CD14-positive monocyte (primary cell): ENCODE results near the gene GPM6B. TPM values are rescaled to one million over a fixed set of nuclear protein-coding genes. Genes with fewer than 3 reads are reported as not detected.

Experiments used
- DNase-seq, 3 donors: peaks; one replicate each; pipeline ENCODE4 v3.0.0-alpha.2; 2011 to 2022
- H2AFZ ChIP-seq: 2 replicates; pipeline ENCODE4 v1.6.0; 2012; ENCODE audit warnings: mild to moderate bottlenecking, low read depth, low read length, inconsistent platforms; ENCODE audit not compliant: insufficient read depth, poor library complexity, severe bottlenecking
- H3K27ac ChIP-seq, 2 donors: 1 replicate in 1 of 2; 2 replicates in 1 of 2; pipeline ENCODE4 v1.5.1; 2012 to 2013; ENCODE audit warnings: low read length in 2 of 2, control low read depth in 1 of 2, inconsistent platforms in 1 of 2, low read depth in 1 of 2, mild to moderate bottlenecking in 1 of 2
- H3K27me3 ChIP-seq, 2 donors: one replicate each; pipeline versions ENCODE4 v1.6.0 to v1.6.1; 2011 to 2013; ENCODE audit warnings: low read length in 2 of 2; ENCODE audit not compliant: control insufficient read depth in 2 of 2, insufficient read depth in 2 of 2
- H3K36me3 ChIP-seq, 2 donors: replicated peaks in 1 of 2; 1 replicate in 1 of 2; 2 replicates in 1 of 2; pipeline versions ENCODE4 v1.5.1 to v1.6.1; 2012 to 2013; ENCODE audit warnings: low read length in 2 of 2, control low read depth in 1 of 2, inconsistent platforms in 1 of 2, mild to moderate bottlenecking in 1 of 2; ENCODE audit not compliant: insufficient read depth in 2 of 2, control insufficient read depth in 1 of 2
- H3K4me1 ChIP-seq, 2 donors: 1 replicate in 1 of 2; 2 replicates in 1 of 2; pipeline versions ENCODE4 v1.5.1 to v1.6.1; 2012 to 2013; ENCODE audit warnings: low read length in 2 of 2, control low read depth in 1 of 2, inconsistent platforms in 1 of 2, mild to moderate bottlenecking in 1 of 2, moderate library complexity in 1 of 2; ENCODE audit not compliant: insufficient read depth in 2 of 2, control insufficient read depth in 1 of 2
- H3K4me2 ChIP-seq: replicated peaks from 2 replicates; pipeline ENCODE3; 2012; ENCODE audit warnings: low read length, moderate library complexity, mild to moderate bottlenecking; ENCODE audit not compliant: poor library complexity, severe bottlenecking; ENCODE audit errors: extremely low read depth
- H3K4me3 ChIP-seq, 3 experiments: fragments of 200-600 bp in 1 of 3; sonication (generic) in 1 of 3; replicated peaks in 1 of 3; 1 replicate in 2 of 3; 2 replicates in 1 of 3; pipeline ENCODE4 v1.5.1; 2011 to 2013; ENCODE audit warnings: low read length in 3 of 3, mild to moderate bottlenecking in 3 of 3, control low read depth in 2 of 3, low read depth in 2 of 3, inconsistent platforms in 1 of 3, moderate library complexity in 1 of 3
- H3K79me2 ChIP-seq: 2 replicates; pipeline ENCODE4 v1.6.0; 2012; ENCODE audit warnings: mild to moderate bottlenecking, control low read depth, inconsistent platforms, low read length, moderate library complexity; ENCODE audit not compliant: insufficient read depth
- H3K9ac ChIP-seq: 2 replicates; pipeline ENCODE4 v1.6.0; 2017; ENCODE audit warnings: low read length, mild to moderate bottlenecking; ENCODE audit not compliant: insufficient read depth, poor library complexity, severe bottlenecking
- H3K9me3 ChIP-seq, 2 donors: replicated peaks in 1 of 2; 1 replicate in 1 of 2; 2 replicates in 1 of 2; pipeline versions ENCODE4 v1.5.1 to v1.6.1; 2012 to 2013; ENCODE audit warnings: low read length in 2 of 2, control low read depth in 1 of 2; ENCODE audit not compliant: control insufficient read depth in 1 of 2, insufficient read depth in 1 of 2
- H4K20me1 ChIP-seq: 2 replicates; pipeline ENCODE4 v1.6.0; 2012; ENCODE audit warnings: mild to moderate bottlenecking, low read length, control low read depth, moderate library complexity; ENCODE audit not compliant: insufficient read depth
- H3K27ac Mint-ChIP-seq, 7 donors: one replicate each; pipeline ENCODE4 v1.8.0; 2020; ENCODE audit warnings: mild to moderate bottlenecking in 7 of 7, mixed read lengths in 7 of 7, moderate library complexity in 6 of 7, inconsistent platforms in 2 of 7
- H3K27me3 Mint-ChIP-seq, 3 donors: one replicate each; pipeline ENCODE4 v1.8.0; 2021 to 2022; ENCODE audit warnings: low read depth in 3 of 3, mild to moderate bottlenecking in 3 of 3, mixed read lengths in 3 of 3, moderate library complexity in 3 of 3, inconsistent platforms in 1 of 3
- H3K36me3 Mint-ChIP-seq, 2 donors: one replicate each; pipeline ENCODE4 v1.8.0; 2020; ENCODE audit warnings: mixed read lengths in 2 of 2, inconsistent platforms in 1 of 2, mild to moderate bottlenecking in 1 of 2
- H3K4me1 Mint-ChIP-seq: one replicate; pipeline ENCODE4 v1.8.0; 2020; ENCODE audit warnings: mild to moderate bottlenecking, mixed read lengths
- H3K4me3 Mint-ChIP-seq, 2 donors: one replicate each; pipeline ENCODE4 v1.8.0; 2020; ENCODE audit warnings: mild to moderate bottlenecking in 2 of 2, mixed read lengths in 2 of 2, moderate library complexity in 1 of 2
- H3K9me3 Mint-ChIP-seq, 7 donors: one replicate each; pipeline ENCODE4 v1.8.0; 2020 to 2022; ENCODE audit warnings: mixed read lengths in 7 of 7, mild to moderate bottlenecking in 6 of 7, moderate library complexity in 6 of 7, inconsistent platforms in 2 of 7
- WGBS: methylation state at CpG from one replicate; pipeline ENCODE4 v1.1.5; 2013; ENCODE audit warnings: missing lambda C conversion rate; ENCODE audit not compliant: insufficient coverage; 5-methylcytosine and 5-hydroxymethylcytosine counted together
- intact Hi-C, 2 donors: fragments of 100-400 bp; cut with micrococcal nuclease; formaldehyde crosslinking; loops; one replicate each; pipeline versions ENCODE4 v1.15.0 to v1.15.1; 2023
- polyA minus RNA-seq: library from RNA; depleted of rRNA, polyadenylated mRNA; stranded (reverse); fragments of >200 nt; gene quantifications from 2 replicates; pipeline ENCODE4 v1.2.3, GENCODE V29; 2012
- polyA plus RNA-seq, 3 donors: library from polyadenylated mRNA; depleted of rRNA in 1 of 3; unstranded in 2 of 3; stranded (reverse) in 1 of 3; fragments of 300-500 nt in 2 of 3; fragments of >200 nt in 1 of 3; fragmentation: Illumina TruSeq in 2 of 3; gene quantifications; 1 replicate in 2 of 3; 2 replicates in 1 of 3; pipeline ENCODE4 v1.2.3, GENCODE V29; 2012 to 2021
- total RNA-seq, 12 experiments: library from RNA in 1 of 12; stranded (reverse) in 1 of 12; fragments of 120-200 nt in 1 of 12; gene quantifications; one replicate each; pipeline ENCODE4 v1.2.4 and lab custom pipeline; 2013 to 2026; ENCODE audit warnings: mixed read lengths in 6 of 12, inconsistent platforms in 1 of 12
- TF ChIP-seq, protein P1 (sequence below): fragments of 200-600 bp; IDR thresholded peaks from one replicate; pipeline ENCODE4 v1.8.0; 2022; ENCODE audit warnings: antibody characterized with exemption, mild to moderate bottlenecking

GPM6B gene, protein sequence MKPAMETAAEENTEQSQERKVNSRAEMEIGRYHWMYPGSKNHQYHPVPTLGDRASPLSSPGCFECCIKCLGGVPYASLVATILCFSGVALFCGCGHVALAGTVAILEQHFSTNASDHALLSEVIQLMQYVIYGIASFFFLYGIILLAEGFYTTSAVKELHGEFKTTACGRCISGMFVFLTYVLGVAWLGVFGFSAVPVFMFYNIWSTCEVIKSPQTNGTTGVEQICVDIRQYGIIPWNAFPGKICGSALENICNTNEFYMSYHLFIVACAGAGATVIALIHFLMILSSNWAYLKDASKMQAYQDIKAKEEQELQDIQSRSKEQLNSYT
- total RNA-seq (2013), result 0.04 TPM
- polyA plus RNA-seq (not detected), polyA minus RNA-seq (not detected in 2 replicates), total RNA-seq (lab: John Stamatoyannopoulos, UW) (0 to 2.0 (median 0.08) reads per million in 11 experiments)

DNA sequence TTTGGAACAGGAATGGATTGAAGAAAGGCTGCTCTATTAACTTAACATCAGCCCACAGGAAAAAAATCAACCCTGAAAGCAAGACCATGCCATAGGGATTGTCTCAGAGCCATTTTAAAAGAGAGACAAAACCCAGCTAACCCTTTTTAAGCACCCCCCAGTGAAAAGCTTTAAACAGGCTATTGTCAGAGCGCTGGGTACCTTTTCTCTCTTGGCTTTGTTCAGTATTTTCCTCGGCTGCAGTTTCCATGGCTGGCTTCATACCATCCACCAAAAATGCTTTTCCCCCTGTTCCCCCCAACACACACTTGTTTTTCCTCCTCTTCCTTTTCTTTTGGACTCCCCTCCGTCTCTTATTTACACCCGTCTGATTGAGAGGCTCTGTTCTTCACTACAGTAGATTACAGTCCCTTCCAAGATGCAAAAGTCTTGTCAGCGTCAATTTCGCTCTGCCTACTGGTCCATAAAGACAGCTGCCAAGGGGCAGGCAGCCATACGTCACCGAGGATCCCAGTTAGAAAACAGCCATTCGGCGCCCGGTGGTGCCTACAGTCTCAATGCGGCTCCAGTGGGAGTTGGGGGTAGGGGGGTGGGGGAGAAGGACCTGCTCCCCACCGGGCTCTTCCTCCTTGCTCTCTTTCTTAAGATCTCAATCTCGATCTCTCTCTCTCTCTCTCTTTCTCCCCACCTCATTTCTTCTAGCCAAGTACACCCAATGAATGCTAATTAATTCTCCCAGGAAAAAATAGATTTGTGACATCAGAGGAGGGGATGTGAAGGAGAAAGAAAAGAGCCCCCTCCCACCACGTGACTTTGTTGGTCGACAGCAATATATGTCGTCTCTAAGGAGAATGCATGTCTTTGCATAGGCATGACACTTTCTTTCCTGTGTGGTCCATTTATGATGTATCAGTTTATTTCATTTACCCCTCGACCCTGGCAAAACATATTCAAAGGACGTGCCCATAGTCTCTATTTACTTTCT lies at the start of gene GPM6B:
TSS of gene GPM6B (minus strand) at position 451 of the 985 bp plus-strand sequence. CDS start at position 262, 189 bp downstream.
- H3K36me3 ChIP-seq, result no peaks in the 10 kb centered on the region
- Mint-ChIP-seq H3K4me1 (no peaks in the 10 kb centered on the region), H3K27me3 (peaks cover 1 to 18% (median 4%) of the 10 kb centered on the region in 3 donors), H3K36me3 (no peaks in the 10 kb centered on the region), H3K9me3 (peaks cover 0 to 3% (median 2%) of the 10 kb centered on the region in 7 donors), H3K27ac (no peak within 1 kb of the TSS), H3K4me3 (no peak within 1 kb of the TSS)
- no peaks in the 10 kb centered on the region for H3K79me2 ChIP-seq
- no peak within 1 kb of the TSS for H2AFZ ChIP-seq
- whole genome bisulfite sequencing, result 100% methylated on average over 2 of the region's 19 CpGs
- no peak for DNase-seq
- no peaks in the 10 kb centered on the region for H3K4me1 ChIP-seq
- H3K4me2 ChIP-seq, result no peak within 1 kb of the TSS
- TF ChIP-seq, protein P1, sequence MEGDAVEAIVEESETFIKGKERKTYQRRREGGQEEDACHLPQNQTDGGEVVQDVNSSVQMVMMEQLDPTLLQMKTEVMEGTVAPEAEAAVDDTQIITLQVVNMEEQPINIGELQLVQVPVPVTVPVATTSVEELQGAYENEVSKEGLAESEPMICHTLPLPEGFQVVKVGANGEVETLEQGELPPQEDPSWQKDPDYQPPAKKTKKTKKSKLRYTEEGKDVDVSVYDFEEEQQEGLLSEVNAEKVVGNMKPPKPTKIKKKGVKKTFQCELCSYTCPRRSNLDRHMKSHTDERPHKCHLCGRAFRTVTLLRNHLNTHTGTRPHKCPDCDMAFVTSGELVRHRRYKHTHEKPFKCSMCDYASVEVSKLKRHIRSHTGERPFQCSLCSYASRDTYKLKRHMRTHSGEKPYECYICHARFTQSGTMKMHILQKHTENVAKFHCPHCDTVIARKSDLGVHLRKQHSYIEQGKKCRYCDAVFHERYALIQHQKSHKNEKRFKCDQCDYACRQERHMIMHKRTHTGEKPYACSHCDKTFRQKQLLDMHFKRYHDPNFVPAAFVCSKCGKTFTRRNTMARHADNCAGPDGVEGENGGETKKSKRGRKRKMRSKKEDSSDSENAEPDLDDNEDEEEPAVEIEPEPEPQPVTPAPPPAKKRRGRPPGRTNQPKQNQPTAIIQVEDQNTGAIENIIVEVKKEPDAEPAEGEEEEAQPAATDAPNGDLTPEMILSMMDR, result no peak
- H3K27me3 ChIP-seq, result peaks cover 0 to 14% of the 10 kb centered on the region in 2 donors
- H3K4me3 ChIP-seq, result no peak within 1 kb of the TSS
- H3K9me3 ChIP-seq, result no peaks in the 10 kb centered on the region
- no peaks in the 10 kb centered on the region for H4K20me1 ChIP-seq
- no peak within 1 kb of the TSS for H3K9ac ChIP-seq
- no peak within 1 kb of the TSS for H3K27ac ChIP-seq
- intact Hi-C loops, result no loop called here

DNA sequence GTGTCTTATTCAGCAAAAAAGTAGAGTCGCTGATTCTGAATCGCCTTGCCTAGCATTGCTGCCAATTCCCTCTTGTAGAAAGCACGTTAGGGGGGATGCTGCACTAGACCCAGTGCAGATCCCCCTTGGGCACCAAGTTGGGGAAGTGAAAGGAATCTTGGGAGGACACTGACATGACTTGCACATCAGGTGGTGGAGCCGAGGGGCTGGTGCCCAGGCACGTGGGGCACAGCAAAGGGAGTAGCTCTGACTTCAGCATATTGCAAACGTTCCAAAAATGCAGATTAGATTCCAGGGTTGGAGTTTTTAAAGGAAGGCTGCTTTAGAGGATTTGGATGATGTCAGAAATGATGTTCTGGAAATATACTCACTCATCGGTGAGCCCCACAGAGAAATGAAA lies 47.4 kb upstream of the GPM6B start:
- Mint-ChIP-seq H3K27me3 (peaks cover 0 to 8% (median 0%) of the 10 kb centered on the region in 3 donors), H3K27ac (no peak overlapping the region), H3K4me3 (peak overlapping the region; percentile 37 to 56), H3K9me3 (no peaks in the 10 kb centered on the region), H3K36me3 (no peaks in the 10 kb centered on the region), H3K4me1 (peaks cover 6% of the 10 kb centered on the region)
- Histone ChIP-seq H3K4me1 (no peaks in the 10 kb centered on the region), H3K4me3 (no peak overlapping the region), H4K20me1 (no peaks in the 10 kb centered on the region), H3K9ac (no peak overlapping the region), H3K27ac (no peak overlapping the region), H3K79me2 (no peaks in the 10 kb centered on the region), H3K4me2 (no peak overlapping the region), H3K36me3 (no peaks in the 10 kb centered on the region), H2AFZ (no peak overlapping the region), H3K27me3 (no peaks in the 10 kb centered on the region), H3K9me3 (no peaks in the 10 kb centered on the region)
- intact Hi-C loops, result no loop called here
- TF ChIP-seq, protein P1, result no peak
- no peak for DNase-seq
- WGBS, result 60% methylated on average over 5 of the region's 7 CpGs
